Measurements from ENCODE around the gene GABRB3. TPM values are rescaled to one million over a fixed set of nuclear protein-coding genes. Genes with fewer than 3 reads are reported as not detected.

Gene GABRB3
- total and polyA plus RNA-seq, 2 of the 8 experiments (the other 6 are each of a cell fraction or from before 2014, with no cell fraction given): 98.8 to 163 TPM

- TF ChIP-seq CHD7 (IDR thresholded peaks at IDR 0.05; ENCODE audit: insufficient replicate concordance, low read length) (no peak), KDM5A (IDR thresholded peaks at IDR 0.05; ENCODE audit: low read length) (no peak), BRCA1 (IDR thresholded peaks at IDR 0.05; ENCODE audit: low read depth, low read length) (no peak), CREB1 (IDR thresholded peaks at IDR 0.05) (no peak), SP2 (IDR thresholded peaks at IDR 0.05; ENCODE audit: low read length) (no peak), HDAC6 (IDR thresholded peaks at IDR 0.05; ENCODE audit: low read depth, low read length) (no peak), YY1 (IDR thresholded peaks at IDR 0.05; ENCODE audit: low read depth, low read length) (no peak)
These were observed 96.8 kb downstream of the GABRB3 start (continued) for GRCh38 chr15:26676115-26676514.

All from H1 (cell line).